Choroid plexus epithelial cell (primary cell): ENCODE results near the gene PMP22.

ENCODE experiments used
- DNase-seq: peaks from one replicate; pipeline ENCODE4 v3.0.0-alpha.2; 2010; ENCODE audit warnings: low read depth
- H3K4me3 ChIP-seq: 2 replicates; pipeline ENCODE4 v1.5.1; 2011; ENCODE audit warnings: low read depth, mild to moderate bottlenecking, control low read depth, low read length, moderate library complexity
- TF ChIP-seq, protein P1 (sequence below): conservative IDR thresholded peaks from 2 replicates; pipeline ENCODE4 v1.5.1; 2011; ENCODE audit warnings: low read depth, mild to moderate bottlenecking, control low read depth, inconsistent platforms, low read length, moderate library complexity

The PMP22 gene

DNA sequence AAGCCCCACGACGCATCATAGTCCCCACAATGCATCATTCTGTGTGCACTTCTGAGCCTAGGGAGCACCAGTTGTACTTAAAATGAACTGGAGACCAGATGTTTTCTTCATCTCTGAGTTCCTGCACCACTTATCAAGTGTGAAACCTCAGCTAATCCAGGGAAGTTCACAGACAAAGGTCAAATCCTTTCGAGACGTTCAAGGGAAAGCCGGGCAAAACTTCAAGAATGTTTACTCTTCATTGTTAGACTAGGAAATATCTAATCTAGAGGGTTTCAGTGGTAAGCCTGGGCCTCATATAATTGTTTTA lies 4.6 kb upstream of the PMP22 start:
- no peak for DNase-seq
- TF ChIP-seq, protein P1, sequence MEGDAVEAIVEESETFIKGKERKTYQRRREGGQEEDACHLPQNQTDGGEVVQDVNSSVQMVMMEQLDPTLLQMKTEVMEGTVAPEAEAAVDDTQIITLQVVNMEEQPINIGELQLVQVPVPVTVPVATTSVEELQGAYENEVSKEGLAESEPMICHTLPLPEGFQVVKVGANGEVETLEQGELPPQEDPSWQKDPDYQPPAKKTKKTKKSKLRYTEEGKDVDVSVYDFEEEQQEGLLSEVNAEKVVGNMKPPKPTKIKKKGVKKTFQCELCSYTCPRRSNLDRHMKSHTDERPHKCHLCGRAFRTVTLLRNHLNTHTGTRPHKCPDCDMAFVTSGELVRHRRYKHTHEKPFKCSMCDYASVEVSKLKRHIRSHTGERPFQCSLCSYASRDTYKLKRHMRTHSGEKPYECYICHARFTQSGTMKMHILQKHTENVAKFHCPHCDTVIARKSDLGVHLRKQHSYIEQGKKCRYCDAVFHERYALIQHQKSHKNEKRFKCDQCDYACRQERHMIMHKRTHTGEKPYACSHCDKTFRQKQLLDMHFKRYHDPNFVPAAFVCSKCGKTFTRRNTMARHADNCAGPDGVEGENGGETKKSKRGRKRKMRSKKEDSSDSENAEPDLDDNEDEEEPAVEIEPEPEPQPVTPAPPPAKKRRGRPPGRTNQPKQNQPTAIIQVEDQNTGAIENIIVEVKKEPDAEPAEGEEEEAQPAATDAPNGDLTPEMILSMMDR: no peak
- no peak overlapping the region for H3K4me3 ChIP-seq

DNA sequence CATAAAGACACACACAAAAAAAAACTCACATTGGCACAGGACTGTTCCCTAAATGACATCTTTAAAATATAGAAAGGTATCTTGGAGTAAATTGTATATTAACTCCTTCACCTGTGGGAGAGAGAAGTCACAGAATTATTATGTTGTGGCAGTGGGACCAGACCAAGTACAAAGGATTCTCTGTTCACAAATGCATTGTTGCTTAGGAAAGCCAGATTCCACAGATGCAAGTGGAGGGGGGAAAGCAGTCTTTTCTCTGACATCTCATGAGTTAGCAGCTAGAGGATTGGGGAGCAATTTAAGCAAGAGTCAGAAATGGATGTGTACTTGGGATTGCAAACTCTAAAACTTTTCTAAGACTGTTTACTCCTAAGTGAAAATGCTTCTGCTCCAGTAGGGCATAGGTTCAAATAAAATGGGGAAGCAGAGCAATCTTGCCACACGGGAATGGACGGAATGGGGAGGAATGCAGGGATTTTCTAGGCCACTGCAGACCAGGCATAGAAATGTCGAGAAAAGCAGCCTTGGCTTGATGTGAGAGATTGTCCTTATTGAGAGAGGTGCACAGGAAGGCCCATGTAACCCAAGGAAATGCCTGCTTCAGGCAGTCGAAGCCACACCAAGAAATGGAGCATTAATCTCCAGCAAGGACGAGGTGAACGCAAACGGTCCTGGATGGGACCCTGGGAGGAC lies 4.1 kb upstream of the PMP22 start:
- H3K4me3 ChIP-seq: no peak overlapping the region
- TF ChIP-seq, protein P1: no peak
- DNase-seq: no peak

GRCh38 chr17:15268461-15268860 lies 3.3 kb upstream of the PMP22 start:
- no peak for DNase-seq
- TF ChIP-seq, protein P1: no peak
- H3K4me3 ChIP-seq: no peak overlapping the region

- H3K4me3 ChIP-seq: no peak overlapping the region
- no peak for DNase-seq
- TF ChIP-seq, protein P1: no peak
These were observed 2.9 kb upstream of the PMP22 start for GRCh38 chr17:15267996-15268395.

- TF ChIP-seq, protein P1: no peak
- DNase-seq: no peak
- no peak overlapping the region for H3K4me3 ChIP-seq
These were observed 1.4 kb upstream of the PMP22 start for GRCh38 chr17:15266325-15267125.

GRCh38 chr17:15264542-15264941 lies 584 bp downstream of the PMP22 start:
- DNase-seq: no peak
- TF ChIP-seq, protein P1: no peak
- H3K4me3 ChIP-seq: no peak overlapping the region

DNA sequence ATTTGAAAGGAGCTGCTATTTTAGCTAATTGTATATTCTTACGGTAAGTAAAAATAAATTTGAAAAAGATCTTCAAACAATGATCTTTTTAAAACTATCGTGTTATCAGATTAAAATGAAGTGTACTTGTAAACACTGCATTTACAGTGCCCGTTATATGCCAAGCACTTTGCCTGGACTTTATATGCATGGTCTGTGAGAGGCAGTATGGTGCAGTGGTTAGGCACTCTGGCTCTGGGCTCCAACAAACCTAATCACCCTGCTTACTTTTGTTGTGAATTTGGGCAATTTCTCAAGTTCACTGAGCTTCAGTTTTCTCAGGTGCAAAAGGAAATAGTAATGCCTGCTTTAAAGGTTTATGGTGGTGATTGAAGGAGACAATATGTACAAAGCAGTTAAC lies 1.4 kb downstream of the PMP22 start:
- TF ChIP-seq, protein P1: no peak
- H3K4me3 ChIP-seq: no peak overlapping the region
- DNase-seq: no peak
